Measurements from ENCODE around the gene FAM174B.

Gene FAM174B

DNA sequence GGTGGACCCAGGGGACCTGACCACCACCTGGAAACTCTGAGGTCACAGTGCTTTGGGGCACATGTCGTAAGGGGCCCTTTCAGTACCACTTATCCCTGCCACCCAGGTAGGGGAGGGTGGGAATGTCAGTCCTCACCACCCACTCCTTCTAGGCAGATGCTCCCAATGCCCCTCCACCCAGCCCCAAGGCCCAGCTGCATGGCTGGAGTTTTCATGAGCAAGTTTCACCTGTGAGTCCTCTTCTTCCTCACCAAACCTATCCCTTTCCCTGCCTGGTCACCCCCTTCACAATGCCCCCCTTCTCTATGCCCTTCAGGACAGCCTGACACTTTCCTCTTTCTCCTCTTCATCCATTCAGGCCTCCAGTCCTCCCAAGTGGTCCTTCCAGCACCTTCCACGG lies 9.8 kb downstream of the FAM174B start:
- Histone ChIP-seq H3K36me3 (no peaks in the 10 kb centered on the region), H3K4me2 (no peak overlapping the region), H3K27me3 (no peaks in the 10 kb centered on the region), H3K4me1 (no peaks in the 10 kb centered on the region), H3K9me3 (peaks cover 10% of the 10 kb centered on the region), H4K20me1 (no peaks in the 10 kb centered on the region), H3K27ac (no peak overlapping the region), H3K9ac (no peak overlapping the region), H3K4me3 (no peak overlapping the region)
- no peak for TF ChIP-seq Cebpa-rat (IDR thresholded peaks at IDR 0.05)

DNA sequence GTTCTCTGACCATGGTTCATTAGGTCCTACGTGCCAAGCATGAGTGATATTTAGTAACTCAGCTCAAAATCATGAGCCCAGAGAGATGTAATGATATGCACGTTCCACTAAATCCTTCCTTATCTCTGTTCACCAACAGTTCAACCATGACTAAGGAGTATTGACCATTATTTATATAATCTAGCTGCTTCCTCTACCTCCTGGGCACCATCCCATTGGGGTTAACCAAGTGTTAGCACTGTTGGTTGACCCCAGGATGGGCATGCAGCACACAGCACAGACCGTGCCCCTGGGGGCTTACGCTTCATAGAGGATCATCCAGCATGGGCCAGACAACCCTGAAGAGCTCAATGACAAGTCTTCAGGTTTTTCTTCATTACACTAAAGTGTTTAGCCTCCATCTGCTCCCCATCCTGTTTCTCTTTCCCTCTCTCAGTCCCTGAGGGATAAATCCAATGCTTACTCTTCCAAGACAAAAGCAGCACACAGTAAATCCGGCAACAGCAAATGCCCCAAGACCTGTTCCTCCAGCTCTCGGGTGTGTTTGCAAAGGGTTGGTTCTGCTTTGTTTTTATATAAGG lies 10.4 kb downstream of the FAM174B start:
- no peaks in the 10 kb centered on the region for H4K20me1 ChIP-seq
- H3K4me3 ChIP-seq = no peak overlapping the region
- no peak for TF ChIP-seq Cebpa-rat (IDR thresholded peaks at IDR 0.05)
- H3K9ac ChIP-seq = no peak overlapping the region
- peaks cover 11% of the 10 kb centered on the region for H3K9me3 ChIP-seq
- no peaks in the 10 kb centered on the region for H3K36me3 ChIP-seq
- H3K4me1 ChIP-seq = no peaks in the 10 kb centered on the region
- no peak overlapping the region for H3K27ac ChIP-seq
- no peaks in the 10 kb centered on the region for H3K27me3 ChIP-seq
- H3K4me2 ChIP-seq = no peak overlapping the region

DNA sequence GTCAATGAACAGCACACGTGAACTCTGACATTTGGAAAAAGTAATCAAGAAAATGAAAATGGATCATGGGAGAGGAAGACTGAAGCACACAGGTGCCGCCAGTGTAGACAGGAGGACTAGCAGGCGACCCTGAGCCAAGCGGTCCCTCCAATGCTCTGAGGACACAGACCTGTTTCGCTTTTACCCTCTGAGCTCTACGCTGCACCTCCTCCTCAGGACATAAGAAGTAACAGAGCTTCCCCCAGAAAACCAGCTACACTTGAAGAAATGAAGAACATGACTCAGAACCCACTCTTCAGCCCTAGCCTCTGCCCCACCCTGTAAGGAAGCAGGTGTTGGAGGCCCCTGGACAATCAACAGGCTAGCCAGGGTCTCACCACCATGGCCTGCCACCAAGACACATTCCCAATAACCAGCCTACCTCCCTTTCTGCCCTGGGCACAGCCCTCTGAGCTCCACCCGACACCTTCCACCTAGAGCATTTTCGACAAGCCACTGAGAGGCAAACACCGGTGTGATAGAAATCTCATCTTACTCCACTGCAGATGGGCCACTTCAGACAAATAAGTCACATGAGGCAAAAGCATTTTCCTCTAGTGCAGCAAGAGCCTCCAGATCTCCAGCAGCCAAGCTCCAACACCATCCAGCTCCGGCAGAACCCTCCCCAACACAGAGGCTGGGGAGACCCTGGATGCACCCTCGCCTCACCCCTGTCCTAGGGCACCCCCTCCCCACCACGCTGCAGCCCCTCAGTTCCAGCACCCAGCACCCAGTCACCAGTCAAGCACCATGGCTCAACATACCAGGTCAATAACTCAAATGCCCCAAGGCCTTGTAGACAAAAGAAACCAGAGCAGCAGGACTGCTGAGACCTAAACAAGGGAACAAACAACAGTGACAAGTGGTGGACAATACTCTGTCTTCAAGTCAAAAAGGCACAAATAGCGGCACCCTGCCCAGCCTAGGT lies 11.4 kb downstream of the FAM174B start:
- no peaks in the 10 kb centered on the region for H3K4me1 ChIP-seq
- no peak overlapping the region for H3K27ac ChIP-seq
- no peak overlapping the region for H3K4me2 ChIP-seq
- H3K9me3 ChIP-seq = peaks cover 21% of the 10 kb centered on the region
- no peak for TF ChIP-seq Cebpa-rat (IDR thresholded peaks at IDR 0.05)
- no peaks in the 10 kb centered on the region for H3K36me3 ChIP-seq
- no peaks in the 10 kb centered on the region for H3K27me3 ChIP-seq
- H3K9ac ChIP-seq = no peak overlapping the region
- no peak overlapping the region for H3K4me3 ChIP-seq
- H4K20me1 ChIP-seq = no peaks in the 10 kb centered on the region

DNA sequence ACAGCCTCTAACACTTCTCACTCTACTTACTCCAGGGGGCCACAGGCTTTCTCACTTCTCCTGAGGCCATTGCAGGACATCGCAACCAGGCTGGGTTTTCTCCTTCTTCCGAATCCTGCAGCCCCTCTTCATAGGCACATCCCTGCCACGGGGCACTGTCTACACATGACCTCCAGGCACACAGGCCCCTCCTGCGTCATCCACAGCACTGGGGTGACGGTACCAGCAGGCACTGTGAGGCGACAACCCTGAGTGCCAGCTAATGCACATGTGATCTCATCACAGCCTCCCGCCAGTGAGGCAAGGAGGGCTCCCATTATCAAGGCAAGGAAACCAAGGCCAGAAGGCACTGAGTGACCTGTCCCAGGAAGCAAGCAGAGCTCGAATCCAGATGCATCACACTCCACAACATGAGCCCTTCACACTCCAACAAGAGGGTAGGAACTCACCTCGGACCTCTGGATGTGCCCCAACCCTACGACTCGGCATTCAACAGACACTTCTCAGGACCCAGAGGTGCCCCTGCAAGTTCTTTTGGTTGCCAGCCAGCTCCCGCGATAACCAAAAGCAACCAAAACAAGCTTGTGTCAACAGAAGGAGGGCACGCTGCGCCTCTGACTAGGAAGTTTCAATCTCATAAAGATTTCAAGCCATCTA lies 16.7 kb downstream of the FAM174B start:
- Histone ChIP-seq H3K27ac (peak overlapping the region; percentile 36), H3K36me3 (no peaks in the 10 kb centered on the region), H4K20me1 (no peaks in the 10 kb centered on the region), H3K27me3 (no peaks in the 10 kb centered on the region), H3K4me1 (peaks cover 52% of the 10 kb centered on the region), H3K9me3 (peaks cover 21% of the 10 kb centered on the region), H3K4me2 (peak overlapping the region; percentile 76), H3K9ac (no peak overlapping the region), H3K4me3 (no peak overlapping the region)
- TF ChIP-seq Cebpa-rat (IDR thresholded peaks at IDR 0.05) = no peak

DNA sequence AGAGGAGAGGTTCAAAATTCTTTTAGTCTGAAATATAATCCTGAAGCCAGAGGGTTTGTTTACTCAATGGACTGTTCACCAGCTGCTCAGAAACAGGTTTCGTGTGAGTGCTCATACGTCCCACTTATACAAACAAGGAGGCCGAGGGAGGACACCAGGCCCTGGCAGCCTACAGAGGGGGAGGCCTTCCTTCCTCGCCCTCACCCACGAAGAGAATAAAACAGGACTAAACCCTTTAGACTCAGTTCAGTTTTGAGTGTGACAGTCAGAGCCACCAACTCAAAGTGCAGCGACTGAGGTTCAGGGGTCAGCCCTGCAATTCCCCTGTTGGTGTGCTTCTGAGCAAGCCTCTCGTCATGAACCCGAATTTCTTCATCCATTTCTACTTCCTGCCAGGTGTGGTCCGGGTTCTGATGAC lies 17.3 kb downstream of the FAM174B start:
- Histone ChIP-seq H3K27me3 (no peaks in the 10 kb centered on the region), H3K9me3 (peaks cover 21% of the 10 kb centered on the region), H3K4me2 (peak overlapping the region; percentile 76), H4K20me1 (no peaks in the 10 kb centered on the region), H3K4me1 (peaks cover 57% of the 10 kb centered on the region), H3K4me3 (no peak overlapping the region), H3K36me3 (no peaks in the 10 kb centered on the region), H3K9ac (no peak overlapping the region), H3K27ac (peak overlapping the region; percentile 36)
- no peak for TF ChIP-seq Cebpa-rat (IDR thresholded peaks at IDR 0.05)

DNA sequence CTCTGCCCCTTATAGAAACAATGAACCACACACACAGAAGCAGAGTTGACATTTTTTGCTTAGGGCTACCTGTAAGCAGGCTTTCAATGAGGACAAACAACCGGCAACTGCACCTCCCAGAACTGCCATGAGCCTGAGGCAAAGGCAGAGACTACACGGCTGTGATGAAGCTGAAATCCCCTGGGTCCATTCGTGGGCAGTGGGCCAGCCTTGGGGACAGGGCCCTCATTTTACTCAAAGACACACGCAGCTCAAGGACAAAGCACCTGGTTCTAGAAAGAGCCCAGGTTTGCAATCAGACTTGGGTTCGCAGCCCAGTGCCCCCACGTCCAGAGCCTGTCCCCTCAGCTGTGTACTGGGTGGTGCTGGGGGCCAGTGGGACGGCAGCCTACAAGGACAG lies 17.9 kb downstream of the FAM174B start:
- 0 out of 2 replicates have a peak overlapping the region, but pooled peaks have one; percentile 36 for H3K27ac ChIP-seq
- no peaks in the 10 kb centered on the region for H3K27me3 ChIP-seq
- peak overlapping the region; percentile 76 for H3K4me2 ChIP-seq
- TF ChIP-seq Cebpa-rat (IDR thresholded peaks at IDR 0.05) = no peak
- H3K4me3 ChIP-seq = no peak overlapping the region
- no peaks in the 10 kb centered on the region for H3K36me3 ChIP-seq
- peaks cover 61% of the 10 kb centered on the region for H3K4me1 ChIP-seq
- H3K9me3 ChIP-seq = peaks cover 21% of the 10 kb centered on the region
- no peak overlapping the region for H3K9ac ChIP-seq
- no peaks in the 10 kb centered on the region for H4K20me1 ChIP-seq

DNA sequence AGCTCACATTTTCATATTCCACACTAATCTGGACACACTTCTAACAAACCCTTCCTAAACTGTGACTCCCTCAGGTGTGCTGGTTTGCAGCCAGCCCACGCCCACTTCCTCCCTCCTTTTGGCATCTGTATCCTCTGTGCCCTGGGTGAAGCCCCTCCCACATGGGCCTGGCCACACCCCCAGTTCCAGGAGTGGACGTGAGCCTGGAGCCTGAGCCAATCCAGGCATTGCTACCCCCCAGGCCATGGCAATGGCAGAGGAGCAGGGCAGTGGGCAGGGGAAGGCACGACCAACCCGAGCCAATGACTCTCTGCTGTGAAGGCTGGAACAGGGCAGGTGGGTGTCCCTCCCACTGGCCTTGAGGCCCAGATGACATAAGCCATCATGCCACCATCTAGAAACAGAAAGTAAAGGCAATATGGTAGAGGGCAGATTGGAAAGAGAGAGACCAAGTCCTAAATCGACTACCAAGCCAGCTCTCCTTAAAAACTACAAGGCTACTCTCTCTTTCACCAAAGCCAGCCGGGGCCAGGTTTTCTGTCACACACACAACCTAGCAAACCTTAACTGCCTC lies 18.6 kb downstream of the FAM174B start:
- H3K4me1 ChIP-seq = peaks cover 66% of the 10 kb centered on the region
- no peaks in the 10 kb centered on the region for H3K36me3 ChIP-seq
- no peaks in the 10 kb centered on the region for H4K20me1 ChIP-seq
- no peak overlapping the region for H3K4me3 ChIP-seq
- H3K27ac ChIP-seq = 0 out of 2 replicates have a peak overlapping the region, but pooled peaks have one; percentile 36
- TF ChIP-seq Cebpa-rat (IDR thresholded peaks at IDR 0.05) = no peak
- peaks cover 21% of the 10 kb centered on the region for H3K9me3 ChIP-seq
- H3K4me2 ChIP-seq = peak overlapping the region; percentile 76
- H3K9ac ChIP-seq = no peak overlapping the region
- no peaks in the 10 kb centered on the region for H3K27me3 ChIP-seq

DNA sequence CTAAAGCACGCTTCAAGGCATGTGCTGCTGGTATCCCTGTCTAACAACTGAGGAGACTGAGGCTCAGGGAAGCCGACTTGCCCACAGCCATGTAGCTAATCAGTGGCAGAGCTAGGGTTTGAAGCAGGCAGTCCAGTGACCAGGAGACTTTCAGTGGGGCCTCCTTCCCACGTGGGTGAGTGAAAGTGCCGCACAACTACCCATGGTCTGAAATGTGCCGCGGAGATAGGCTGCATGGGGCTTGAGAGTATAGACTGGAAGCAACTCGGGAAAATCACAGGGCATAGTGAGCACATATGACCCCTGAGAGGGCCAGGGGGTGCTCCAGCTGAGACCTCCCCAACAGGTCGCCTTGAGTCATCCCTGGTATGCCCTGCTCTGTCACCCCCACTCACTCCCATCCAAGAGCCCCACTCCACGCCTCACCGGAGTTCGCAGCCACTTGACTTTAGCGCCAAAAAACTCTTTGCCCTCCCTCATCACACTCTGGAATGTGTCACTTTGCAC lies 19.1 kb downstream of the FAM174B start:
- Histone ChIP-seq H3K4me1 (peaks cover 69% of the 10 kb centered on the region), H3K36me3 (no peaks in the 10 kb centered on the region), H3K4me3 (no peak overlapping the region), H3K27ac (peak overlapping the region; percentile 26; the same call in 1 of the 2 replicates), H3K4me2 (peak overlapping the region; percentile 76), H4K20me1 (no peaks in the 10 kb centered on the region), H3K27me3 (no peaks in the 10 kb centered on the region), H3K9me3 (peaks cover 21% of the 10 kb centered on the region), H3K9ac (no peak overlapping the region)
- no peak for TF ChIP-seq Cebpa-rat (IDR thresholded peaks at IDR 0.05)

DNA sequence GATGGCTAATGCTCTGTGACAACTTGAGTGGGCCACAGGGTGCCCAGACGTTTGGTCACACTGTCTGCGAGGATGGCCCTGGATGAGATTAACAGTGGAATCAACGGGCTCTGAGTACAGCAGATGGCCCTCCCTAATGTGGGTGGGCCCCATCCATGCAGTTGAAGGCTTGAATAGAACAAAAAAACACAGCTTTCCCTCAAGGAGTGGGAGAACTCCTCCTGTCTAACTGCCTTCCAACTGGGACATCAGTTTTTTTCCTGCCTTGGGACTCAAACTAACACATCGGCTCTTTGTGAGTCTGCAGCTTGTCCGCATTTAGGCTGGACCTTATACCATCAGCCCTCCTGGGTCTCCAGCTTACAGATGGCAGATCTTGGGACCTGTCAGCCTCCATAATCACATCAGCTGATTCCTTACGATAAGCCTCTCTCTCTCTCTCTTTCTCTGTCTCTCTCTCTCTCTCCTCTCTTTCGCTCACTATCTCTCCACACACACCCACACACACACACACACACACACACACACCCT lies 20.8 kb downstream of the FAM174B start:
- TF ChIP-seq Cebpa-rat (IDR thresholded peaks at IDR 0.05) = no peak
- H3K36me3 ChIP-seq = no peaks in the 10 kb centered on the region
- no peak overlapping the region for H3K9ac ChIP-seq
- H3K4me2 ChIP-seq = peak overlapping the region; percentile 76
- H3K27me3 ChIP-seq = no peaks in the 10 kb centered on the region
- peaks cover 11% of the 10 kb centered on the region for H3K9me3 ChIP-seq
- peaks cover 77% of the 10 kb centered on the region for H3K4me1 ChIP-seq
- no peak overlapping the region for H3K4me3 ChIP-seq
- 0 out of 2 replicates have a peak overlapping the region, but pooled peaks have one; percentile 7 for H3K27ac ChIP-seq
- H4K20me1 ChIP-seq = no peaks in the 10 kb centered on the region

Data from BLaER1 (cell line).